ENCODE measurements around the gene KRTAP1-4. TPM values are rescaled to one million over a fixed set of nuclear protein-coding genes. Genes with fewer than 3 reads are reported as not detected.
"Not testable (repeated sequence)": the region's sequence is repeated elsewhere in the genome, so short reads cannot be mapped to it uniquely, and the experiment has no call there.

Gene KRTAP1-4
- total RNA-seq, 1 experiment from 2014 or later: not detected

GRCh38 chr17:41004397-41004796 lies 25.6 kb downstream of the KRTAP1-4 start:
- DNase-seq (ENCODE audit: low read depth): no peak

GRCh38 chr17:41003926-41004325 lies 26.1 kb downstream of the KRTAP1-4 start:
- no peak for DNase-seq (ENCODE audit: low read depth)

GRCh38 chr17:41002814-41003213 lies 27.2 kb downstream of the KRTAP1-4 start:
- no peak for DNase-seq (ENCODE audit: low read depth)

GRCh38 chr17:41001795-41002194 lies 28.2 kb downstream of the KRTAP1-4 start:
- no peak for DNase-seq (ENCODE audit: low read depth)

- not testable (repeated sequence) for DNase-seq (ENCODE audit: low read depth)
Measured at GRCh38 chr17:40999563-40999962, 30.4 kb downstream of the KRTAP1-4 start, which contains the start of gene KRTAP3-2. Gene KRTAP3-2 (minus strand): TSS chr17:40999906. CDS start chr17:40999853, 53 bp downstream.

- no peak for DNase-seq (ENCODE audit: low read depth)
Measured at GRCh38 chr17:40997361-40997760, 32.6 kb downstream of the KRTAP1-4 start.

DNA sequence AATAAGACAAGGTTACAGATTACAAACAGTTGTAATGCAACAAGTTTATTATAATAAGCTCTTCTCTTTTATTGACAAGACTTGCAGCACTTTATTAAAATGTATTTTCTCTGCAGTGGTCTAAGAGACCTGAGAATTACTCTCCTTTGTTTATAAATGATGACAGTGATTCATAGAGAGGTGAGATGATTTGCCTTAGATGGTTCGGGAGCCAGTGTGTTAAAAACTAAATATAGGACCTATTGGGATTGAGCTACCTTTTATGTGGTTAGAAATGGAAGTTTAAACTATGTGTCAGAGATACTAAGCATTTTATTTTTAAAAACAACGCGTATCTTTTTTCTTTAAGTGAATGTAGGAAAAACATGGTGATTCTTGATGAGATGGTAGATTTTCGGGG lies 33.2 kb downstream of the KRTAP1-4 start:
- peak; percentile 49 for DNase-seq (ENCODE audit: low read depth)

- DNase-seq (ENCODE audit: low read depth): no peak
Measured at GRCh38 chr17:40995116-40995515, 34.9 kb downstream of the KRTAP1-4 start.

DNA sequence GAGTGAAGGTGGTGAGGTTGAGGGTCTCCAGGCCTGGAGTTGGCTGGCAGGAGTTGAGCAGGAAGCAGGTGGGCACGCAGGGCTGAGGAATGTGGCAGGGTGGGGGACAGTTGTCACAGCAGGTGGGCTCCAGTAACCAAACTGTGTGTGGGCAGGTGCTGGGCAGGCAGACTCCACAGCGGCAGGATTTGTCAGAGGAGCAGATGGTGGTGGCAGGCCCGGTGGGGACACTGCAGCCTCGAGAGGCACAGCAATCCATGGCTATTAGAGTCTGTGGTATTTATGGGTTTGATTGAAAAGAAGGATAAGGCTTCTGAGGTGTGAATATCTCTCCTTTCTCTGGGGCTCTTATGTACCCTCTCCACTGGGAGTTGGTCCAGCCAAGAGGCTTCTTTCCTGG lies 36.2 kb downstream of the KRTAP1-4 start, which contains the start of gene KRTAP3-3:
Gene KRTAP3-3, minus strand, starts transcription at position 326 of the 400 bp plus-strand sequence. Its CDS starts 67 bp downstream, at position 259.
- DNase-seq (ENCODE audit: low read depth): no peak

GRCh38 chr17:40993084-40993483 lies 36.9 kb downstream of the KRTAP1-4 start:
- DNase-seq (ENCODE audit: low read depth): no peak

- DNase-seq (ENCODE audit: low read depth): no peak
Measured at GRCh38 chr17:40992666-40993065, 37.3 kb downstream of the KRTAP1-4 start.

DNA sequence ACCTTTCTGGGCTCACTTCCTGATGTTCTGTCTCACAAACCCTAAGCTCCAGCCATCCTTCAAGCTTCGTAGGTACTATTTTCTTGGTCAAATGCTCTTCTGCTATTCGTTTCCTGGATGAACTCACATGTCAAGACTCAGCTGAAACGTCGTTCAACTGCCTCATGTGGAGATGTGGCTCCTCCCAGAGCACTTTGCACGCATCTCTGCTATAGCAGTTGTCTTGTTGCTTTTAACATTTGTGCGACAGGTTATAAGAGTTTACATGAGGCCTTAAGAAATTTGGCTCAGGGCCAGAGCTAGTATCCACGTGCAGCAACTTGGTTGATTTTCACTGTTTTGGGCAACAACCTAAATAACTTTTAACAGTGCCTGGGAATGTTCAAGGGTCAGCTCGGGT lies 43.1 kb downstream of the KRTAP1-4 start:
- peak; percentile 9 for DNase-seq (ENCODE audit: low read depth)

DNA sequence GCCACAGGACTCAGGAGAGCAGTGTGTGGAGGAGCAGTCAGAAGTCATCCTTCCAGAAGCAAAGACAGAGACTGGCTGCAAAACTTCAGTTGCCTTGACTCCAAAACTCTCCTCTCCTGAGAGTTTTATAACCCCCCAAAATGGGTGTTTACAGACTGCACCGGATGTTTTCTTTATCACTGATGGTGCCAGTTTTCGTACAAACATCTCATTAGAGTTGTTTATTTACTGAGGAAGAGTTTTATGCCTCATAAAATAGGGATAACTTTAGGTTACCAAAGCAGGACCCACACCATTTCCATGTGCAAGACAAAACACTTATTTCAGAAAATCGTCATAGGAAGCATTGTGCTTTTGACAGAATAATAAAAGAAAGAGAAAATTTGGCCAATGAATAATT lies 45.8 kb downstream of the KRTAP1-4 start, which contains the start of gene KRT40:
Gene KRT40, minus strand, starts transcription at position 101 of the 400 bp plus-strand sequence. Its CDS starts 53 bp downstream, at position 48.
- no peak for DNase-seq (ENCODE audit: low read depth)

GRCh38 chr17:40981115-40981514 lies 48.9 kb downstream of the KRTAP1-4 start:
- DNase-seq (ENCODE audit: low read depth): no peak

DNA sequence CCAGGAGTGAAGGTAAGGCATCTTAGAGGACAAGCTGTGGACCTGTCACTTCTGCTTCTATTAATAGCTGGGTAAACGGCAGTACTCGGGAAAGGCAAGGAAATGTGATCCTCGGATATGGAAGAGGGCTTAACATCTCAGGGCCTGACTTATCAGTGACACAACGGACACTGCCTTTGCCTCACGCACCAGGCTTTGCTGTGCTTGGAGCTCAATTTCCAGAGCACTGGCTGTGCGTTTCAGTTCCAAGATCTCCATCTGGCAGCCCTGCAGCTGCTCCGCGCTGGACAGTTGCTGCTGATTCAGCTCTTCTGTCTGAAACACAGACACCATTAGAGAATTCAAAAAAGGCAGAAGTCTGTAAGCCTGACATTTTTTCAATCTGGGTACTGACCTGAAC lies 49.4 kb downstream of the KRTAP1-4 start:
- peak; percentile 23 for DNase-seq (ENCODE audit: low read depth)

DNA sequence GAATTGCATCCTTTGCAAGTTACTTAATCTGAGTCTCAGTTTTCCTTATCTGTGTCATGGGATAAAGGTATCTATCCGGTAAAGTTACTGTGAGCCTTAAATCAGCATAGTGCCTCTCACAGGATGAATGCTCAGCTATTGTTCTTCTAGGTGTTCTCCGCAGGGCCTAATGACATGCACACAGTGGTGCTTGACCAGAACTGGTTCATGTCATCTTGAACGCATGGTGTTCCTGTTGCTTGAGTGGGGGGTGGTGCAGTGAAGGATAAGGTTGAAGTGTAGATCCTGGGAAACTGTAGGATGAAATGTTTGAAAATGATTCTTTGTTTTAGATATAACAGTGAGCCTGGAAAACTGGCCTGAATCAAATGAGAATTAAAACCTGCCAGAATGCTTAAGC lies 49.9 kb downstream of the KRTAP1-4 start:
- no peak for DNase-seq (ENCODE audit: low read depth)

Other genes starting within 250 kb of the KRTAP1-4 start
- not detected in 2 replicates for gene KRT27, start 247.6 kb downstream of the KRTAP1-4 start, total RNA-seq (2014; rRNA removed; shearing (Covaris generic))
- not detected in 2 replicates for gene KRT28, start 230.2 kb downstream of the KRTAP1-4 start, total RNA-seq (2014; rRNA removed; shearing (Covaris generic))
- gene KRT10, start 207.6 kb downstream of the KRTAP1-4 start, total RNA-seq (2014; rRNA removed; shearing (Covaris generic)): 19.7 and 26.7 TPM in 2 replicates
- not detected in 2 replicates for gene KRT12, start 163.0 kb downstream of the KRTAP1-4 start, total RNA-seq (2014; rRNA removed; shearing (Covaris generic))
- not detected in 2 replicates for gene KRT20, start 145.0 kb downstream of the KRTAP1-4 start, total RNA-seq (2014; rRNA removed; shearing (Covaris generic))
- 0.20 TPM in 1 of 2 replicates, not detected in the other for gene KRT23, start 92.5 kb downstream of the KRTAP1-4 start, total RNA-seq (2014; rRNA removed; shearing (Covaris generic))
- 0.24 TPM in 1 of 2 replicates, not detected in the other for gene KRT39, start 63.2 kb downstream of the KRTAP1-4 start, total RNA-seq (2014; rRNA removed; shearing (Covaris generic))
- not detected in 2 replicates for gene KRT40, start 45.9 kb downstream of the KRTAP1-4 start, total RNA-seq (2014; rRNA removed; shearing (Covaris generic))
- not detected in 2 replicates for gene KRTAP3-3, start 36.0 kb downstream of the KRTAP1-4 start, total RNA-seq (2014; rRNA removed; shearing (Covaris generic))
- not detected in 2 replicates for gene KRTAP3-2, start 30.3 kb downstream of the KRTAP1-4 start, total RNA-seq (2014; rRNA removed; shearing (Covaris generic))
- gene KRTAP3-1, start 21.1 kb downstream of the KRTAP1-4 start, total RNA-seq (2014; rRNA removed; shearing (Covaris generic)): not detected in 2 replicates
- gene KRTAP1-5, start 3.0 kb downstream of the KRTAP1-4 start, total RNA-seq (2014; rRNA removed; shearing (Covaris generic)): not detected in 2 replicates
- gene KRTAP1-3, start 4.7 kb upstream of the KRTAP1-4 start, total RNA-seq (2014; rRNA removed; shearing (Covaris generic)): not detected in 2 replicates
- not detected in 2 replicates for gene KRTAP1-1, start 11.3 kb upstream of the KRTAP1-4 start, total RNA-seq (2014; rRNA removed; shearing (Covaris generic))
- gene KRTAP2-1, start 17.1 kb upstream of the KRTAP1-4 start, total RNA-seq (2014; rRNA removed; shearing (Covaris generic)): 0.48 TPM in 1 of 2 replicates, not detected in the other
- gene KRTAP2-2, start 25.0 kb upstream of the KRTAP1-4 start, total RNA-seq (2014; rRNA removed; shearing (Covaris generic)): not detected in 2 replicates
- not detected in 2 replicates for gene KRTAP2-3, start 29.9 kb upstream of the KRTAP1-4 start, total RNA-seq (2014; rRNA removed; shearing (Covaris generic))
- gene KRTAP2-4, start 35.7 kb upstream of the KRTAP1-4 start, total RNA-seq (2014; rRNA removed; shearing (Covaris generic)): not detected in 2 replicates
- not detected in 2 replicates for gene KRTAP4-7, start 54.0 kb upstream of the KRTAP1-4 start, total RNA-seq (2014; rRNA removed; shearing (Covaris generic))
- gene KRTAP4-8, start 67.9 kb upstream of the KRTAP1-4 start, total RNA-seq (2014; rRNA removed; shearing (Covaris generic)): not detected in 2 replicates
- gene KRTAP4-16, start 72.0 kb upstream of the KRTAP1-4 start, total RNA-seq (2014; rRNA removed; shearing (Covaris generic)): not detected in 2 replicates
- not detected in 2 replicates for gene KRTAP4-9, start 75.2 kb upstream of the KRTAP1-4 start, total RNA-seq (2014; rRNA removed; shearing (Covaris generic))
- not detected in 2 replicates for gene KRTAP4-11, start 88.2 kb upstream of the KRTAP1-4 start, total RNA-seq (2014; rRNA removed; shearing (Covaris generic))
- not detected in 2 replicates for gene KRTAP4-12, start 94.0 kb upstream of the KRTAP1-4 start, total RNA-seq (2014; rRNA removed; shearing (Covaris generic))
- gene KRTAP4-6, start 110.3 kb upstream of the KRTAP1-4 start, total RNA-seq (2014; rRNA removed; shearing (Covaris generic)): not detected in 2 replicates
- gene KRTAP4-5, start 119.6 kb upstream of the KRTAP1-4 start, total RNA-seq (2014; rRNA removed; shearing (Covaris generic)): not detected in 2 replicates
- gene KRTAP4-4, start 130.6 kb upstream of the KRTAP1-4 start, total RNA-seq (2014; rRNA removed; shearing (Covaris generic)): not detected in 2 replicates
- gene KRTAP4-3, start 138.0 kb upstream of the KRTAP1-4 start, total RNA-seq (2014; rRNA removed; shearing (Covaris generic)): not detected in 2 replicates
- gene KRTAP4-2, start 148.0 kb upstream of the KRTAP1-4 start, total RNA-seq (2014; rRNA removed; shearing (Covaris generic)): not detected in 2 replicates
- gene KRTAP4-1, start 154.7 kb upstream of the KRTAP1-4 start, total RNA-seq (2014; rRNA removed; shearing (Covaris generic)): not detected in 2 replicates
- not detected in 2 replicates for gene KRTAP9-1, start 159.7 kb upstream of the KRTAP1-4 start, total RNA-seq (2014; rRNA removed; shearing (Covaris generic))
- not detected in 2 replicates for gene KRTAP9-2, start 196.5 kb upstream of the KRTAP1-4 start, total RNA-seq (2014; rRNA removed; shearing (Covaris generic))
- gene KRTAP9-3, start 202.3 kb upstream of the KRTAP1-4 start, total RNA-seq (2014; rRNA removed; shearing (Covaris generic)): not detected in 2 replicates
- gene KRTAP9-8, start 207.8 kb upstream of the KRTAP1-4 start, total RNA-seq (2014; rRNA removed; shearing (Covaris generic)): not detected in 2 replicates
- not detected in 2 replicates for gene KRTAP9-4, start 219.5 kb upstream of the KRTAP1-4 start, total RNA-seq (2014; rRNA removed; shearing (Covaris generic))
- gene KRTAP9-9, start 225.2 kb upstream of the KRTAP1-4 start, total RNA-seq (2014; rRNA removed; shearing (Covaris generic)): not detected in 2 replicates
- not detected in 2 replicates for gene KRTAP9-6, start 235.2 kb upstream of the KRTAP1-4 start, total RNA-seq (2014; rRNA removed; shearing (Covaris generic))
- gene KRTAP9-7, start 245.5 kb upstream of the KRTAP1-4 start, total RNA-seq (2014; rRNA removed; shearing (Covaris generic)): not detected in 2 replicates